OCI-LY1 (cell line): Measurements from ENCODE around the gene GORASP1.

Source experiments
- H2AFZ ChIP-seq: fragments of 200-600 bp; sonication (generic), shearing (Covaris generic); 2 replicates; pipeline ENCODE4 v1.6.0; 2014; ENCODE audit warnings: antibody characterized with exemption, mild to moderate bottlenecking, low read length
- H3F3A ChIP-seq: fragments of 200-600 bp; sonication (generic), shearing (Covaris generic); 2 replicates; pipeline ENCODE4 v1.6.0; 2014; ENCODE audit warnings: mild to moderate bottlenecking, antibody characterized with exemption, low read length, moderate library complexity; ENCODE audit not compliant: insufficient read depth
- H3K27ac ChIP-seq: fragments of 200-600 bp; sonication (generic); 2 replicates; pipeline ENCODE4 v1.5.1; 2014; ENCODE audit warnings: low read length, mixed run types, mild to moderate bottlenecking, low read depth; ENCODE audit not compliant: poor library complexity, severe bottlenecking
- H3K27me3 ChIP-seq: fragments of 200-600 bp; sonication (generic); 2 replicates; pipeline ENCODE4 v1.6.0; 2014; ENCODE audit warnings: antibody characterized with exemption, mild to moderate bottlenecking, low read length, moderate library complexity; ENCODE audit not compliant: insufficient read depth
- H3K36me3 ChIP-seq: fragments of 200-600 bp; sonication (generic); 2 replicates; pipeline ENCODE4 v1.6.1; 2014; ENCODE audit warnings: mild to moderate bottlenecking, antibody characterized with exemption, low read length, moderate library complexity, mixed read lengths; ENCODE audit not compliant: insufficient read depth
- H3K4me1 ChIP-seq: fragments of 200-600 bp; sonication (generic); 2 replicates; pipeline ENCODE4 v1.5.1; 2014; ENCODE audit warnings: mild to moderate bottlenecking, low read length, moderate library complexity; ENCODE audit not compliant: insufficient read depth, severe bottlenecking
- H3K4me2 ChIP-seq: fragments of 200-600 bp; sonication (generic), shearing (Covaris generic); 2 replicates; pipeline ENCODE4 v1.6.1; 2014; ENCODE audit warnings: low read length
- H3K4me3 ChIP-seq: fragments of 200-600 bp; sonication (generic); 2 replicates; pipeline ENCODE4 v1.5.1; 2014; ENCODE audit warnings: low read length, low read depth, mild to moderate bottlenecking, mixed read lengths; ENCODE audit not compliant: poor library complexity, severe bottlenecking
- H3K79me2 ChIP-seq: fragments of 200-600 bp; shearing (Covaris generic); 2 replicates; pipeline ENCODE4 v1.6.1; 2016; ENCODE audit warnings: mixed run types, low read length, mixed read lengths; ENCODE audit not compliant: insufficient read depth
- H3K9ac ChIP-seq: fragments of 200-600 bp; sonication (generic), shearing (Covaris generic); 2 replicates; pipeline ENCODE4 v1.6.1; 2014; ENCODE audit warnings: mild to moderate bottlenecking, low read length, mixed read lengths
- H3K9me2 ChIP-seq: fragments of 200-600 bp; sonication (generic), shearing (Covaris generic); 2 replicates; pipeline ENCODE4 v1.6.1; 2014; ENCODE audit warnings: low read depth, mild to moderate bottlenecking, low read length, mixed read lengths
- H3K9me3 ChIP-seq: fragments of 200-600 bp; shearing (Covaris generic); 2 replicates; pipeline ENCODE4 v1.6.1; 2014; ENCODE audit warnings: low read length, mixed read lengths
- H4K20me1 ChIP-seq: fragments of 200-600 bp; sonication (generic), shearing (Covaris generic); 2 replicates; pipeline ENCODE4 v1.6.0; 2016; ENCODE audit warnings: mild to moderate bottlenecking, low read length; ENCODE audit not compliant: insufficient read depth
- EZH2 ChIP-seq: fragments of 200-600 bp; sonication (generic), shearing (Covaris generic); IDR thresholded peaks from 2 replicates; pipeline ENCODE4 v1.8.0; 2017; ENCODE audit warnings: borderline replicate concordance, mixed run types, mild to moderate bottlenecking, antibody characterized with exemption, low read length, moderate library complexity, mixed read lengths
- TF ChIP-seq, protein P1 (sequence below): fragments of 200-600 bp; sonication (generic), shearing (Covaris generic); IDR thresholded peaks from 2 replicates; pipeline ENCODE4 v1.5.1; 2017; ENCODE audit warnings: mild to moderate bottlenecking, antibody characterized with exemption, low read length, moderate library complexity, mixed read lengths

The GORASP1 gene

DNA sequence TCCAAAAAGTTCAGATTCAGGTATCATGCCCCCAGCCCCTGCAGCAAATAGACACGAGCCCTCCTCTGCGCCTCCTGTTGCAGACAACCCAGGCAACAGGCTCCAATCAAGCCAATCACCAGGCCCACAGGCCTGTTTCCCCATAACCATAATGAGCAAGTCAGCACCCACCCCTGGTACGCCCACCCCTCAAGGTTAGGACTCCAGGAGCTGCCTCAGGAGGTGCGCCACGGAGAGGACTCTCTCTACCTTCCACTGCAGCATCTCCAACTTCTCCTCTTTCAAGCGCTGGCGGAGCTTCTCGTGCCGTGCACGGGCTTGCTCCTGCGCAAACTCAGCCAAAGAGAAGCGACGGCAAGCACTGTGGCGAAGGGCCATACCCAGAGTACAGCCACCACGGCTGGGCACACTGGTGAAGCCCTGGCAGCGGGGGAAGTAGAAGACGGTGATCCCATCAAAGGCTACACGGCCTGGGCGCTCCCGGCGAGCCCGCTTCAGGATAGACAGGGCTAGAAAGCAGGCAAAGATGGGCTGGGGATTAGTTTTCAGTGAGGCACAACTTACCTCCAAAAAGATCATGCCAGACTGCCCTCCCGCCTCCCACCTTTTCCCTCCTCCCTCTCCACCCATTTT is 37.4 kb upstream of the GORASP1 start:
- Histone ChIP-seq H3K9me3 (no peaks in the 10 kb centered on the region), H3K27ac (no peak overlapping the region), H2AFZ (no peak overlapping the region), H3K4me3 (no peak overlapping the region), H3F3A (no peaks in the 10 kb centered on the region), H3K27me3 (no peaks in the 10 kb centered on the region), H3K4me2 (no peak overlapping the region), H4K20me1 (no peaks in the 10 kb centered on the region), H3K36me3 (peaks cover 56% of the 10 kb centered on the region), H3K4me1 (peaks cover 60% of the 10 kb centered on the region), H3K9me2 (no peaks in the 10 kb centered on the region), H3K79me2 (no peaks in the 10 kb centered on the region), H3K9ac (no peak overlapping the region)
- TF ChIP-seq, protein P1, sequence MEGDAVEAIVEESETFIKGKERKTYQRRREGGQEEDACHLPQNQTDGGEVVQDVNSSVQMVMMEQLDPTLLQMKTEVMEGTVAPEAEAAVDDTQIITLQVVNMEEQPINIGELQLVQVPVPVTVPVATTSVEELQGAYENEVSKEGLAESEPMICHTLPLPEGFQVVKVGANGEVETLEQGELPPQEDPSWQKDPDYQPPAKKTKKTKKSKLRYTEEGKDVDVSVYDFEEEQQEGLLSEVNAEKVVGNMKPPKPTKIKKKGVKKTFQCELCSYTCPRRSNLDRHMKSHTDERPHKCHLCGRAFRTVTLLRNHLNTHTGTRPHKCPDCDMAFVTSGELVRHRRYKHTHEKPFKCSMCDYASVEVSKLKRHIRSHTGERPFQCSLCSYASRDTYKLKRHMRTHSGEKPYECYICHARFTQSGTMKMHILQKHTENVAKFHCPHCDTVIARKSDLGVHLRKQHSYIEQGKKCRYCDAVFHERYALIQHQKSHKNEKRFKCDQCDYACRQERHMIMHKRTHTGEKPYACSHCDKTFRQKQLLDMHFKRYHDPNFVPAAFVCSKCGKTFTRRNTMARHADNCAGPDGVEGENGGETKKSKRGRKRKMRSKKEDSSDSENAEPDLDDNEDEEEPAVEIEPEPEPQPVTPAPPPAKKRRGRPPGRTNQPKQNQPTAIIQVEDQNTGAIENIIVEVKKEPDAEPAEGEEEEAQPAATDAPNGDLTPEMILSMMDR: no peak
- TF ChIP-seq EZH2: no peak

DNA sequence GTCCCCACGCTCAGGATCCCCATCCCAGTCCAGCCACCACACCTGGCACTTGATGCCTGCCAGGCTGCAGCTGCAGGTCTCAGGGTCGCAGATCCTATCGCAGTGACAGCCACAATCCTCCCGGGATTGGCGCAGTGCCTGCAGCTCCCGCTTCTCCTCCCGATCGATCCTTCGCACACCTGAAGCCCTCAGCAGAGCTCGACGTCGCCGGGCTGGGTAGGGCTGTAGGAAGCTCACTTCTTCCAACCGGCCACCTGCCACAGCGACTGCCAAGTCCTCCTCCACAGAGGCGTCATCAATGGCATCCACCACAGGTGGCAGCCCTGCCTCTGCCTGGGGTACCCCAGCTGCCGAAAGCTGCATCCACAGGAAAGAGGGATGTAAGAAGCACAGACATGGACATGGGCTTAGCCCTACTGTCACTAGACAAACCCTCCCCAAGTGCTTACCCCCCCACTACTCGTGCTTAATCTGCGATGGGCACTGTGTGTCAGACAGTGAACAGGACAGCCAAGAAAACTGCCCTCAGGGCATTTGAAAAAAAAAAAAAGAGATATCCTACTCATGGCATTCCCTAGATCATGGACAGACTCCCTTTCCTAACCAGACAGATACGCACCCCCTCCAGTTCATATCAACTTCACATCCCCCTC is 36.8 kb upstream of the GORASP1 start:
- Histone ChIP-seq H3K27me3 (no peaks in the 10 kb centered on the region), H3F3A (no peaks in the 10 kb centered on the region), H3K4me1 (peaks cover 53% of the 10 kb centered on the region), H4K20me1 (no peaks in the 10 kb centered on the region), H3K4me3 (no peak overlapping the region), H3K27ac (no peak overlapping the region), H3K9me2 (no peaks in the 10 kb centered on the region), H2AFZ (no peak overlapping the region), H3K36me3 (peaks cover 56% of the 10 kb centered on the region), H3K9me3 (no peaks in the 10 kb centered on the region), H3K79me2 (no peaks in the 10 kb centered on the region), H3K4me2 (no peak overlapping the region), H3K9ac (no peak overlapping the region)
- no peak for TF ChIP-seq EZH2
- TF ChIP-seq, protein P1: no peak

DNA sequence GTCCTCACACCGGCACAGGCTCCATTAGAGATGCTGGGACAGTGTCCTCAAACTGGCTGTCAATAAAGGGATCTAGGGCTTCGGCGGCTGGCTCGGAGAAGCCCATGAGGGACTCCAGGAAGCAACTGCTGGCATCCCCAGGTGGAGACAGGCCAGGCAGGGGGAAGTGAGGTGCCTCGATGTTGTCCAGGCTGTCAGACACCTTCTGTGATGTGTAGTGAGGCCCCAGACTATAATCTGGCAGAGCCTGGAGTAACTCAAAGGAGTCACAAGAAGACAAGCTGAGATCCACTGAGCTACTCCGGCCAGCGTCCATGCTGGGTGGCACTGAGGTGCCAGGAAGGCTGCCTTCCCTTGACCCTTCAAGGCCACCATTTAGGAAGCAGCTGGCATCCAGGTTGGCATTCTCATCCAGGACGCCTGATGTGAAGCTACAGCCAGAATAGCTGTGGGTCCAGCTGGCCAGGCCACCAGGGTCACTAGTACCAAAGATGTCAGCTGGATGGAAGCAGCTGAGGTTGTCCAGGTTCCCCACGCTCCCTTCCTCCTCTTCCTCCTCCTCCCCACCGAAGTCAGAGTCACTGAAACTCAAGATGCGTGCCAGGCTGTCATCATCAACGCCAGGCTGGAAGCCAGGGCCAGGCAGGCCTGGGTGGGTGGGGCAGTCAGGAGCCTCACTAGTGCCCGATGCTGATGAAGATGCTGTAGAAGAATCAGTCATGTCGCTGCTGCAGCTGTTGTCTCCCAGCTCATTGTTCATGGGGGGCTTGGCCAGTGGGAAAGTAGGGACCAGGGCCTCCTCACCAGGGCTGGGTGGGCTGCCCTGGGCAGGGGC is 35.8 kb upstream of the GORASP1 start:
- H4K20me1 ChIP-seq: no peaks in the 10 kb centered on the region
- H3K4me1 ChIP-seq: peaks cover 44% of the 10 kb centered on the region
- H3K9ac ChIP-seq: no peak overlapping the region
- no peak overlapping the region for H3K27ac ChIP-seq
- no peaks in the 10 kb centered on the region for H3K9me3 ChIP-seq
- no peaks in the 10 kb centered on the region for H3K27me3 ChIP-seq
- H2AFZ ChIP-seq: no peak overlapping the region
- H3K36me3 ChIP-seq: peaks cover 56% of the 10 kb centered on the region
- H3K4me3 ChIP-seq: no peak overlapping the region
- no peak for TF ChIP-seq EZH2
- TF ChIP-seq, protein P1: no peak
- H3K4me2 ChIP-seq: no peak overlapping the region
- no peaks in the 10 kb centered on the region for H3K79me2 ChIP-seq
- no peaks in the 10 kb centered on the region for H3K9me2 ChIP-seq
- no peaks in the 10 kb centered on the region for H3F3A ChIP-seq
